Measurements from ENCODE around the gene XAF1.
"Not testable (repeated sequence)": the region's sequence is repeated elsewhere in the genome, so short reads cannot be mapped to it uniquely, and the experiment has no call there.

Gene XAF1

GRCh38 chr17:6755731-6756184 is at the start of gene XAF1:
Gene XAF1 (plus strand): TSS chr17:6756046. CDS start chr17:6756079, 33 bp downstream.
- DNase-seq (ENCODE audit: low spot score) = peak; percentile 35

GRCh38 chr17:6706499-6706898 is 49.3 kb upstream of the XAF1 start:
- no peak for DNase-seq (ENCODE audit: low spot score)

GRCh38 chr17:6706996-6707395 is 48.9 kb upstream of the XAF1 start:
- DNase-seq (ENCODE audit: low spot score) = no peak

DNA sequence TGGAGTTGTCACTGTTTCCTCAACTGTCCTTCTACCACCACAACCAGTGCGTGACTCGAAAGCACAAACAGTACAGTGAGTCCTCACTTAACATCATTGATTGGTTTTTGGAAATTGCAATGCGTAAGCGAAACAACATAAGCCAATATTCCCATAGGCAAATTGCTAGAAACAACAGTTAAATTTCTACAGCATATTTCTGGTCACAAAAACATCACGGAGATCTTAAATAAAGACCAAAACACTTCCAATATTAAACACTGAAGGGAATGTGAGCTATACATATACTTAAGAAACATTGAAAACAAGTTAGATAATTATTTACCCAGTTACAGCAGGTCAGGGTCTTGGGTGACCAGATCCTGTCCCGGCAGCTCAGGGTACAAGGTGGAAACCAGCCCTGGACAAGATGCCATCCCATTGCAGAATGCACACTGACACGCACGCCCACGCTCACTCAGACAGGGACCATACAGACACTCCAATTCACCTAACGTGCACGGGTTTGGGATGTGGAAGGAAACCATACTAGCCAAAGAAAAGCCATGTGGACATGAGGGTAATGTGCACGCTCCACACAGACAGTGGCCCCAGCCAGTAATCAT is 47.4 kb upstream of the XAF1 start:
- DNase-seq (ENCODE audit: low spot score) = no peak

DNA sequence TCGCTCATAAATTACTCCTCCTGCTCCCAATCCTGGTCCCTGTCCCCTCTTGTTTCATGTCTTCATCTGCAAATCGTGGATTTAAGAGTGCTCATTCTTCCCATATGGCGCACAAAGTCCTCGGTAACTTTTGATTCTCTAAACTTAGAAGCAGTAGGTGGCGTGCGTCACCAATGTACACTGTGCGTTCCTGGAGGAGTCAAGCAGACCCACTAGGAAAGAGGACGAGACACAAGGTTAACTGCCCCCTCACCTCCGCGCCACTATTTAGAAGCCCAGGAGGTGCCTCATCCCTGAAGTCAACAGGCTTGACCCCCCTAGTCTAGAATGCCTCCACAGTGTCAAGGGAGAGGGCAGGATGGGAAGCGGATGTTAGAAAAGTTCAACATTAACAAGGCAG is 45.5 kb upstream of the XAF1 start:
- no peak for DNase-seq (ENCODE audit: low spot score)

- DNase-seq (ENCODE audit: low spot score) = no peak
Observed at GRCh38 chr17:6711081-6711674, 44.7 kb upstream of the XAF1 start.

DNA sequence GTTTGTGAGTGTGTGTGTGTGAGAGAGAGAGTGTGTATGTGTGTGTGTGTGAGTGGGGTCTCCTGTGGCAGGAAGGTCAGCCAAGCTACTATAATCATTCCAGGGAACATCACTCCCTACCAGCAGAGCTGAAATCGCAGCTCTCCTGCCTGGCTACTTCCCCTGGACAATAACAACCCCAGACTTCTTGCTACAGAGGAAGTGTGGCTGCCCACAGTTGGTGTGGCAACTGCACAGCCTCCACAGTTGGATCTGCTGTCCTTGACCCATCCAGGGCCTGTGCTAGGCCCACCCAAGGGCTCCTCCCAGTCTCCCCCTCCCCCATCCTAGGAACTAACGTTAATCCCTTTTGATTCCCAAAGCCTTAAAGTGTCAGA is 44.2 kb upstream of the XAF1 start:
- no peak for DNase-seq (ENCODE audit: low spot score)

- no peak for DNase-seq (ENCODE audit: low spot score)
Observed at GRCh38 chr17:6712058-6712853, 43.6 kb upstream of the XAF1 start.

DNA sequence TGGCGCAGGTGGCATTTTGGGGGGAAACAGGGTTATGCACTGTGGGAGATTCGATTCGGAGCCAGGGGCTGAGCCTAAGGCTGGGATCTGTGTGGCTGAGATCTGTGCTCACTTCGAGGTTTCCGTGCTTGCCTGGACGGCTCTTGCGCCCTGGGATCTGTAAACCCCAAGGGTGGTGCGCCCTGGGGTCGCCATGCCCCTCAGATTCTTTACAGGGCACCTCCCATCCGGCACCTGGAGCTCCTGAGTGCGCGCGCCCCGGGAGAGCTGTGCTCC is 43.1 kb upstream of the XAF1 start:
- DNase-seq (ENCODE audit: low spot score) = no peak

DNA sequence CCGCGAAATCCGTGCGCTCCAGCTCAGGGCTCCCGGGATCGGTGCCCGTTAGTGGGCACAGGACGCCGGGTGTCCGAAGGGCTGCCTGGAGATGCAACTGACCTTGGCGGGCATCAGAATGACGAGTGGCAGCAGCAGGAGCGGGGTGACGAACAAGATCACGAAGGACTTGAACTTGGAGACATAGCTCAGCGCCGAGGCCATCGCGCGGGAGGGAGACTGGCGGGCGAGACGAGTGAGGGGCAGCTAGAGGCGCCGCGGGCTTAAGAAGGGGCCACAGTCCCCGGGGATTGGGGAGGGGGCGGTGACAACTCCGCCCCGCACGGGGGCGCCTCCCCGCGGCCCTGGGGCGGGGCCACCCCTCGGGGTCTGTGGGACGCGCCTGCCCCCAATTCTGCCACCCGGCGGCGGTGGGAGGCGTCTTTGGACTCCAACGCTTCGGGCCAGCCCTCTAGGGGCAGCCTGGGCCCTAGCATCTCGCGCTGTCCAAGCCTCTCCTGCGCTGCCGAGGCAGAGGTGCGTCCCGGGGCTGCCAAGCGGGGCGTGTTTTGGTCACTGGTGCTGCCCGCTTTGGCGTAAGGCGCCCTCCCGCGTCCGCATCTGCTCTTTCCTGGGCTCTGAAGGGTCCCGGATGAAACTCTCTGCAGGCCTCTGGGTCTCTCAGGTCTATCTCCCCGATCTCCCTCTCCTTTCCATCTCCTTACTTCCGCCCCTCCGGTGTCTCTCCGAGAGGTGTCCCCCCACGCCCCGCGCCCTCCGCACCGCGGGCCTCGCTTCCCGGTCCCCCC is 42.5 kb upstream of the XAF1 start, which contains the start of gene SLC13A5:
SLC13A5 (minus strand) TSS at position 240 of the 788 bp plus-strand sequence; CDS start at position 204, 36 bp downstream.
- DNase-seq (ENCODE audit: low spot score) = no peak

DNA sequence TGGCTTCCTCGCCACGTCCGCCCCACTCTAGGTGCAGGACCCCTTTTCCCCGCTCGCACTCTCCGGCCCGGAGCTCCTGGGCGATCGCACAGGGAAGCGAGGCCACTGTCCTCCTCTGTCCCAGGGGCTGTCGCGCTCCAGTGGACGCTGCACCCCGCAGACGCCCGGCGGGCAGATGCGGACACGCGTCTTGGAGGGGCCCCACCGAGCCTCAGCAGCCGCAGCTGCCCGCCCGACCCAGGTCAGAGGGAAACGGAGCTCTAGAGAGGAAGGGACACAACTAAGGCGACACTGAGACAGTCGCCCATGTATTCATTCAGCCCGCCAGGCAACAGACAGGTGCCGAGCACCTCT is 42.0 kb upstream of the XAF1 start:
- no peak for DNase-seq (ENCODE audit: low spot score)

DNA sequence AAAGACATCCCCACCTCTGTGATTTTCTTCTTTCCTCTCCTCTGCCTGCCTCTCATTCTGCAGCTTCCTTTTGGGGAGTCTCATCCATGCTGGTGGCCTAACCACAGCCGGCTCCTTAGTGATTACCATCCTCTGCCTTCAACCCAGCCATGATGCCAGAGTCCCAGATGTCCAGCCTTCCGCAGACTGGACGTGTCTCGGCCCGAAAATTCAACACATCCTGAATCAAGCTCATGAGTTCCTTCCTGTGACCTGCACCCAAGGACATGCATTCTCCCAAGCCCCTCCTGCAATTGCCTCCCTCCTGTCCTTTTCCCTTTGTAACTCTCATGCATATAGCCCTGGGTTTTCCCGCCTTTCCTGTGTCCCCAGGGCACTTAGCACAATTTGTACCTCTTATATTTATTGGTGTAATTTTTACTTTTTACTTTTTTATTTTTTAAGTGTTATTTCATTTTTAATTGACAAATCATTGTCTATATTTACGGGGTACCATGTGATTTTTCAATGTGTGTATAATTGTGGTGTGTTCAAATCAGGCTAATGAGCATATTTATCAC is 41.5 kb upstream of the XAF1 start:
- no peak for DNase-seq (ENCODE audit: low spot score)

DNA sequence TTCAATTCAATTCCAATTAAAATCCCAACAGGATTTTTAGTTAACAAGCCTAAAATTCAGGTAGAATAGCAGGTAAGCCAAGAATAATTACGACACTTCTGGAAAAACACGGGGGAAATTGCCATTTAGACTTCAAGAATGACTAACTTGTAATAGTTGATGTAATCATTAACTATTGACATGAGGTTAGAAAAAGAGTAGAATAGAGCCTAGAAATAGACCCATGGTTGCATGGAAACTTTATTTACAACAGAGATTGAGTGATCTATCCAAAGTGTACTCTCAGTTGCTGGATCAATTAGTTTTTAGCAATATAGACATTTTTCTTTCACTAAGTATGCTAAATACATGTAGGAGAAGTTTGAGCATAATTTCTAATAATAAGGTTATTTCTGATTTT is 39.1 kb upstream of the XAF1 start:
- no peak for DNase-seq (ENCODE audit: low spot score)

- DNase-seq (ENCODE audit: low spot score) = no peak
Observed at GRCh38 chr17:6721744-6722143, 34.1 kb upstream of the XAF1 start.

DNA sequence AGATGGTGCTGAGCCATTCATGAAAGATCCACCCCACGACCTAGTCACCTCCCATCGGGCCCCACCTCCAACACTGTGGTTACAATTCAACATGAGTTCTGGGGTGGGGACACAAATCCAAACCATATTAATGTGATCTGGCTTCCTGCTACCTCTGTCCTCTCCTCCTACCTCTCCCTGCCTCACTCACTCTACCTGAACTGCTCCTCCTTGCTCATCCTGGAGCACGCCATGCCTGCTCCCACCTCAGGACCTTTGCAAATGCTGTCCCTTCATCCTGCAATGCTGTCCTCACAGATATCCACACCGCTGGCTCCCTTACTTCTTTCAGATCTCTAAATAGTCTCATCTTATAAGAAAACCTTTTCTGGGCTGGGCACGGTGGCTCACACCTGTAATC is 31.8 kb upstream of the XAF1 start:
- no peak for DNase-seq (ENCODE audit: low spot score)

GRCh38 chr17:6729531-6729930 is 26.3 kb upstream of the XAF1 start:
- DNase-seq (ENCODE audit: low spot score) = no peak

DNA sequence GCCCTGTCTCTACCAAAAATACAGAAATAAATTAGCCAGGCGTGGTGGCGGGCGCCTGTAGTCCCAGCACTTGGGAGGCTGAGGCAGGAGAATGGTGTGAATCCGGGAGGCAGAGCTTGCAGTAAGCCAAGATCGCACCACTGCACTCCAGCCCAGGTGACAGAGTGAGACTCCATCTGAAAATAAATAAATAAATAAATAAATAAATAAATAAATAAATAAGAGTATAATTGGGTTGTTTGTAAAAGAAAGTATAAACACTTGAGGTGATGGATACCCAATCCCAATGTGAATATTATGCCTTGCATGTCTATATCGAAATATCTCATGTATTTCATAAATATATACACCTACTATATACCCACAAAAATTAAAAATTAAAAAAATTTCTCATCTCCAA is 9.2 kb upstream of the XAF1 start:
- DNase-seq (ENCODE audit: low spot score) = not testable (repeated sequence)

GRCh38 chr17:6748617-6749016 is 7.2 kb upstream of the XAF1 start:
- no peak for DNase-seq (ENCODE audit: low spot score)

GRCh38 chr17:6749519-6749918 is 6.3 kb upstream of the XAF1 start:
- DNase-seq (ENCODE audit: low spot score) = peak; percentile 8

GRCh38 chr17:6752068-6752909 is 3.6 kb upstream of the XAF1 start:
- DNase-seq (ENCODE audit: low spot score) = no peak

GRCh38 chr17:6753006-6753445 is 2.8 kb upstream of the XAF1 start:
- no peak for DNase-seq (ENCODE audit: low spot score)

Measured in NAMALWA (cell line).